Measurements from ENCODE around the gene AOPEP. TPM values are rescaled to one million over a fixed set of nuclear protein-coding genes. Genes with fewer than 3 reads are reported as not detected.

Gene AOPEP
- total RNA-seq, 1 experiment from 2014 or later: 32.4 TPM

GRCh38 chr9:94786586-94786985 lies 60.1 kb downstream of the AOPEP start:
- ChIA-PET POLR2A (interaction anchor here (0.7 to 7.1 kb wide), 3 partner anchors 15 to 231 kb away, joined by 3 to 157 read pairs (median 5); no protein-coding TSS in a partner anchor), CTCF (no interaction called here)
- Mint-ChIP-seq H3K36me3 (ENCODE audit: insufficient read depth, unreplicated experiment) (peaks cover 11% of the 10 kb centered on the region), H3K27me3 (ENCODE audit: insufficient read depth, unreplicated experiment) (no peaks in the 10 kb centered on the region), H3K4me3 (ENCODE audit: unreplicated experiment) (no peak overlapping the region), H3K4me1 (ENCODE audit: insufficient read depth, unreplicated experiment) (peaks cover 19% of the 10 kb centered on the region), H3K27ac (ENCODE audit: low read depth, unreplicated experiment) (no peak overlapping the region), H3K9me3 (ENCODE audit: unreplicated experiment) (no peaks in the 10 kb centered on the region)
- no TSS peak for BruUV-seq (replicated peaks)
- no peak for TF ChIP-seq CTCF (IDR thresholded peaks at IDR 0.05; ENCODE audit: unreplicated experiment)
- no peak for DNase-seq (ENCODE audit: unreplicated experiment)
- intact Hi-C loops (cut with micrococcal nuclease): no loop called here

DNA sequence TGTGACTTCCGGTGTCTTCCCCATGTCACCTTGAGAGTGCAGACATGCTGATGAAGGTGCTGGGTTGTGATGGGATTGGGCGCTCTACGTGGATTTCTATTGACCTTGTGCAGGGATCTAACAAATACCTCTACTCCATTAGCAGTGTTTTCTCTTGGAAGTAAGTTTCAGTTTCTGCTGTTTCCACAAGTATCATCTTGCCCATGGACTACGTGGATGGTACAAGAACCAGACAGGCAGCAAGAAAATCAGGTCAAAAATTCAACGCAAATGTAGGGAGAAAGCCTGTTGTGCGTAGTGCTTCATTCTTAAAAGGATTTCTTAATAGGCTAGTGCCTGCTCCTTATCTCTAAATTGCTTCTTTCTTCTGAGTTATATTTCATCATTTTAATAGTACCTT lies 60.8 kb downstream of the AOPEP start:
- Mint-ChIP-seq H3K27me3 (ENCODE audit: insufficient read depth, unreplicated experiment) (no peaks in the 10 kb centered on the region), H3K9me3 (ENCODE audit: unreplicated experiment) (no peaks in the 10 kb centered on the region), H3K4me1 (ENCODE audit: insufficient read depth, unreplicated experiment) (peaks cover 20% of the 10 kb centered on the region), H3K4me3 (ENCODE audit: unreplicated experiment) (no peak overlapping the region), H3K27ac (ENCODE audit: low read depth, unreplicated experiment) (no peak overlapping the region), H3K36me3 (ENCODE audit: insufficient read depth, unreplicated experiment) (peaks cover 12% of the 10 kb centered on the region)
- no peak for DNase-seq (ENCODE audit: unreplicated experiment)
- no TSS peak for BruUV-seq (replicated peaks)
- no peak for TF ChIP-seq CTCF (IDR thresholded peaks at IDR 0.05; ENCODE audit: unreplicated experiment)
- POLR2A ChIA-PET: interaction anchor here (2.2 to 7.1 kb wide), 2 partner anchors 14 to 231 kb away, joined by 5 to 157 read pairs; no protein-coding TSS in a partner anchor
- CTCF ChIA-PET: interaction anchor here (0.5 kb wide), 1 partner anchor 344 kb away, joined by 5 read pairs; no protein-coding TSS in a partner anchor
- intact Hi-C loops (cut with micrococcal nuclease): no loop called here

DNA sequence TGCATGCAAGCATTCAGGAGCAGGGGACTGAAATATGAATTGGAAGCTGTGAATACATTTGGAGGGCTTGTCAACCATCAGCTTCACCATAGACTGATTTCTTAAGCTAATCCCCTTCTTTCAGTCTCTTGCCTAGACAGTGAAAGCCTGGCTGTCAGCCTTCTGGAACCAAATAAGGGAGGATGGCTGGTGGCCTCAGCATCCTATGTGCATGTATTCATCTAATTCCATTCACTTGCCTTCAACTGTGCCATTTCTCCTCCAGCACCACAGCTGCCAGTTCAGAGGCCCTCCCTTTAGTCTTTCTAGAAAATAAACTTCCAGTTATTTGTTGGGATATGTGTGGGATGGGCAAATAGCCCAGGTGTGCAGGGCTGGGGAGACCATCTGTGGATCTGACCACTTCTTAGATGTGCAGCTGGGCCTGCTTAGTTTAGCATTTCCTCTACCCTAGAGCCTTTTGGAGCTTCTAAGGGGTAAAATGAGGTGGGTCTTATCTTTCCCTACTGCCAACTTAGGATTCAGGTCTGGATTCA lies 62.1 kb downstream of the AOPEP start:
- Mint-ChIP-seq H3K9me3 (ENCODE audit: unreplicated experiment) (no peaks in the 10 kb centered on the region), H3K27me3 (ENCODE audit: insufficient read depth, unreplicated experiment) (no peaks in the 10 kb centered on the region)
- CTCF ChIA-PET: interaction anchor here (0.6 to 1.0 kb wide), 3 partner anchors 218 to 343 kb away, joined by 3 to 4 read pairs (median 4); no protein-coding TSS in a partner anchor

GRCh38 chr9:94791435-94791834 lies 64.9 kb downstream of the AOPEP start:
- Mint-ChIP-seq H3K4me3 (ENCODE audit: unreplicated experiment) (no peak overlapping the region), H3K36me3 (ENCODE audit: insufficient read depth, unreplicated experiment) (peaks cover 14% of the 10 kb centered on the region), H3K4me1 (ENCODE audit: insufficient read depth, unreplicated experiment) (peaks cover 8% of the 10 kb centered on the region), H3K27ac (ENCODE audit: low read depth, unreplicated experiment) (no peak overlapping the region), H3K27me3 (ENCODE audit: insufficient read depth, unreplicated experiment) (no peaks in the 10 kb centered on the region), H3K9me3 (ENCODE audit: unreplicated experiment) (no peaks in the 10 kb centered on the region)
- BruUV-seq (replicated peaks): no TSS peak
- POLR2A ChIA-PET: interaction anchor here (0.5 to 1.7 kb wide), 3 partner anchors 8 to 121 kb away, joined by 3 to 5 read pairs (median 5); no protein-coding TSS in a partner anchor
- TF ChIP-seq CTCF (IDR thresholded peaks at IDR 0.05; ENCODE audit: unreplicated experiment): no peak
- intact Hi-C loops (cut with micrococcal nuclease): no loop called here
- DNase-seq (ENCODE audit: unreplicated experiment): no peak
- CTCF ChIA-PET: interaction anchor here (0.6 to 0.8 kb wide), 2 partner anchors 10 to 12 kb away, joined by 3 to 4 read pairs; no protein-coding TSS in a partner anchor

More for the DNA sequence above, 62.1 kb downstream of the AOPEP start:
- POLR2A ChIA-PET: interaction anchor here (0.6 to 1.5 kb wide), 4 partner anchors 13 to 173 kb away, joined by 3 to 8 read pairs (median 4); no protein-coding TSS in a partner anchor
- no TSS peak for BruUV-seq (replicated peaks)
- Mint-ChIP-seq H3K4me3 (ENCODE audit: unreplicated experiment) (no peak overlapping the region), H3K27ac (ENCODE audit: low read depth, unreplicated experiment) (no peak overlapping the region), H3K4me1 (ENCODE audit: insufficient read depth, unreplicated experiment) (peaks cover 17% of the 10 kb centered on the region), H3K36me3 (ENCODE audit: insufficient read depth, unreplicated experiment) (peaks cover 14% of the 10 kb centered on the region)
- no peak for DNase-seq (ENCODE audit: unreplicated experiment)
- intact Hi-C loops (cut with micrococcal nuclease): no loop called here
- TF ChIP-seq CTCF (IDR thresholded peaks at IDR 0.05; ENCODE audit: unreplicated experiment): no peak

Data from MCF 10A (cell line).